ENCODE measurements around the gene ADAMTS8.

The ADAMTS8 gene

GRCh38 chr11:130462101-130462885 lies 33.9 kb upstream of the ADAMTS8 start:
- no peak for DNase-seq

GRCh38 chr11:130459521-130459920 lies 31.1 kb upstream of the ADAMTS8 start:
- no peak for DNase-seq

DNA sequence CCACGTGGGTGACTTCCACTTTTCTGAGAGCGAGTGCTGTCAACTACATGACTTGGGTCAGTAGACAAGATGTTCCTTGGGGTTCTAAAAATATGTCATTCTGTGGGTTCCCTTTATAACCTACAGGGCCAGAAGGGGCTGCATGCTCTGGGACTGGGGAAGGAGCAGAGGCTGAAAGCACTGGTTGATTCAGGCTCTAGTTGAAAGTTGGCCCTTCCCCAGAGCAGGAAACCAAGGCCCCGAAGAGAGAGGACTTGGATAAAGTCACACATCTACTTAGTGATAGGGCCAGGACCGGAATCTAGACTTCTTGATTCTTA lies 30.0 kb upstream of the ADAMTS8 start:
- no peak for DNase-seq

DNA sequence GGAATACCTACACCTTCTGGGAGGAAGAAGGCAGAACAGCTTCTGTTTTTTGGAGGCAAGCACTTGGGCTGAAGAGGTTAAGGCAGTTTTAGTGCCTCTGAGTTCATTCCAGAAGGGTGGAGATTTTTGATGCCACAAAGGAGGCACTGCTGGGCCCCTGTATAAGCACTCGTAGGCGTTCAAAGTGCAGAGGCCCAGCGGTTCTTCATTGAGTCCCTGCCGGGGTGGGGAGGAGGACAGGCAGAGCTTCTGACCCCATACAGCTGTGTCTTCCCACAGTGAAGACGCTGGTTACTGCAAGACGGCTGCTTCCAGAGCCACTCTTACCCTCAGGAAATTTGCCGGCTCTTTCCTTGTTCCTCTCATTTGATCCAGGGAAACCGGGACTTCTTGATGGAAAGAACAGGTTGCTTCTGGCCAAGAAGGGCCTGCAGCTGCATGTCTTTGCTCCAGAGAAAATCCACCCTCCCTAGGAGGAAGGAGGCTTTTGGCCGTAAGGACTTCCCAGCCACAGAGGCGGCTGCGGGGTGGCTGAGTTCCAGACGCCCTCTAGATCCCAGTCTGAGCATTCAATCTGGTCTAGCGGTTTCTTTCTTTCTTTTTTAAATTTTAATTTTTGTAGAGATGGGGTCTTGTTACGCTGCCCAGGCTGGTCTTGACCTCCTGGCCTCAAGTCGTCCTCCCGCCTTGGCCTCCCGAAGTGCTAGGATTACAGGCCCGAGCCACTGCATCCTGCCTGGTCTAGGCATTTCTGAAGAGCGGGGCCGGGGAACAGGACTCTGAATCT lies 29.4 kb upstream of the ADAMTS8 start:
- no peak for DNase-seq

GRCh38 chr11:130456286-130456685 lies 27.9 kb upstream of the ADAMTS8 start:
- no peak for DNase-seq

DNA sequence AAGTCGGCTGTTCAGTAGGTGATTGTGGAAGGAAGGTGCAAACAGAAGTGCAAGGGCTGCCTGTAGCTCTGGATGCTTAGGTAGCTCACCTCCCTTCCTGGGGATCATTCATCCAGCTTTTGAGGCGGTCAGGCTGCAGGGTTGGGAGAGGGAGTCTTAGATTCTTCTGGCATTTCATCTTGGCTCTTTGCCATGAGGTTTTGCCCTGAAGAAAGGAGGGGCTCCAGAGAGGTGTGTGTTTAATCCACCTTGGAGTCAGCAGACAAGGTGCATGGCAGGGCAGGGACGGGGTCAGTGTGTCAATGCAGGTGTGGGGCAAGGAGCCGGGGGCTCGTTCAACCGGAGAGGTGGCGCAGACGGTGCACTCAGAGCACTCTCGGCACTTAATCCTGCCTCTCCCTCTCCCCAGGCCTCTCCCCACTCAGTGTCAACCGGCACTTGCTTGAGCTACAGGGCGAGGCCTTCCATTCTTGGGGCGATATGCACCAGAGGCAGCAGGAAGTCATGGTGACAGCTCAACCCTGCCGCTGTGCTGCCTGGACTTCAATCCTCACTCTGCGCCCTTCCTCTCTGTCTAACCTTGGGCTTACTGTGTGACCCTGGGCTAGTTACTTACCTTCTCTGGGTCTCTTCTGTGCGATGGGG lies 27.2 kb upstream of the ADAMTS8 start:
- no peak for DNase-seq

DNA sequence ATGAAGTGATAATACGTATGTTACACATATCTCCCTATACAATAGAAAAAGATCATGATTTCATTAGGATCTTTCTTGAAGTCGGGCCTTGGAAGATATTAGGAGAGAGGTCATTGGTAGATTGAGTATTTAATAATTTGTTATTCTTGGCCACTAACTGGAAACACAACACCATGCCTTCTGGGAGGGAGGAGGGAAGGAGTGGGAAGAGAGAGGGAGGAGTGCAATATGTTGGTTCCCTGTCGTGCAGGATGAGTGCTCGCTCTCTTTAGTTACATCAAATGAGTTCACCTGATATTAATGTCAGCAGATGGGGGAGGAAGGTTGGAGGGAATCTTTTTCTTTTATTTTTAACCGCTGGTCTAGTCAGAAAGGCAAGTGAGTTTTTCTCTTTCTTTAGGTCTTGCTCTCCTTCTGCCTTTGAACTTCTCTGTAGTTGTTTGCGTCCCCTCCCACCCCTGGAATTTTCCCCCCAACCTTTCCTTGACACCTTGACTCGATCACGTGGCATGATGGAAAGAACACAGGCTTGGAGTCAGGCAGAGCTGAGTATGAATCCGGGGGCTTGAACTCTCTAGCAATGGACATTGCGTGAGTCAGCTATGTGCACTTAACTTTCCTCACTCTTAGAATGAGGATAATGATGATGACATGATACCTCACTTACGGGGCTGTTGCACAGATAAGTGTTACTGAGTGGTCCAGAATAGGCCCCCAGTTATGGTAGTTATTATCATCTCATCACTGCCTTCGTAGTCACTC lies 26.3 kb upstream of the ADAMTS8 start:
- DNase-seq, result no peak

- no peak for DNase-seq
These were observed 24.5 kb upstream of the ADAMTS8 start for GRCh38 chr11:130452940-130453339.

DNA sequence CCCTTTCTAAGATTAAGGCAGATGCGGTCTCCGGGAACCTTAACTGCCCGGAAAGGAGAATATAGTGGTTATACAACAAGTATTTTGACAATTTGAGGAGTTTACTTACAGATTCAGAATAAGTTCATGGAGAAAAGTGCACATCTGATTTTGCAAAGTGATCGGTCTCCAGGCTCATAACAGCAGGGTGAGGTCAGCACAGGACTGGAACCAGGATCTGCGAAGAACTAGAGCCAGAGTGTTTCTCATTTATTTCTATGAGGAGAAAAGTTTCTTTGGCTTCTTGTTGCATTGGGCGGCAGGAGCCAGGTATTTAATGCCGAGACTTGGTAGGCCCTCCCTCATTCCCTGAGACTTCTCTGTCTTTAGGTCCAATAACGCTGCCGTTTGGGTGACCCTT lies 23.8 kb upstream of the ADAMTS8 start:
- DNase-seq, result no peak

DNA sequence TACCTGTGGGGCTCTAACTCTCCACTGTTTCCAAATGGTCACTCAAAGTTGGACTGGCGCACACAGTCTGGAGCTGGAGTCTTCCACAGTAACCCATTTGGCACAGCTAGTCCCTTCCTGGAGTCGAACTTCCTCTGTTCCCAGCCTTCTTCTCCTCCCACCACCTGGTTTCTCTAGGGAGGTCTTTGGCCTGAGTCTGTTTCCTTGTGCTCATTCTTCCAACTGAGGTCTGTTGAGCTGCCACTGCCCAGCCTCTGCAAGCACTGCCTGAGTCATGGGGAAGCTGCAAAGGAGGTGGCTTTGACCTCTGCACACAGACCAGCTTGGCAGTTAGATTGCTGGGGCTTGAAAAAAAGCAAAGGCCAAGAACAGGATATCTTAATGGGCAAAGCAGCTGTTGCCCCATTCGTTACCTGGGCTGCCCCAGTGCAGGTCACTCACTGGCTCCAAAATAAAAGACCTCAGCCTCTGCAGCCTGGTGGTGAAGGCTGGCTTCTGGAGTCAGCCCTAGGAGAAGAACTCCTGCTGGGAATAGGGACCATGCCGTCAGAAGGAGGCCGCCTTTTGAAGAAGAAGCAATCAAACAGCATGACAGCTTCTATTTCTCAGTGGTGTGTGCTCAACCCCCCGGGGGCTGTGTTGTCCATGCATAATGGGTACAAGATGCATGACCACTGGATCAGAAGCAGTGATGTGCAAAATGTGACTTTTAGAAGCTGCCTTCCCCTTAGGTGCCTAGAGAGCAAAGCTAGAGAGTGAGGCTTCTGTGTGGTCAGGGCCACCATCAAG lies 23.0 kb upstream of the ADAMTS8 start:
- no peak for DNase-seq

DNA sequence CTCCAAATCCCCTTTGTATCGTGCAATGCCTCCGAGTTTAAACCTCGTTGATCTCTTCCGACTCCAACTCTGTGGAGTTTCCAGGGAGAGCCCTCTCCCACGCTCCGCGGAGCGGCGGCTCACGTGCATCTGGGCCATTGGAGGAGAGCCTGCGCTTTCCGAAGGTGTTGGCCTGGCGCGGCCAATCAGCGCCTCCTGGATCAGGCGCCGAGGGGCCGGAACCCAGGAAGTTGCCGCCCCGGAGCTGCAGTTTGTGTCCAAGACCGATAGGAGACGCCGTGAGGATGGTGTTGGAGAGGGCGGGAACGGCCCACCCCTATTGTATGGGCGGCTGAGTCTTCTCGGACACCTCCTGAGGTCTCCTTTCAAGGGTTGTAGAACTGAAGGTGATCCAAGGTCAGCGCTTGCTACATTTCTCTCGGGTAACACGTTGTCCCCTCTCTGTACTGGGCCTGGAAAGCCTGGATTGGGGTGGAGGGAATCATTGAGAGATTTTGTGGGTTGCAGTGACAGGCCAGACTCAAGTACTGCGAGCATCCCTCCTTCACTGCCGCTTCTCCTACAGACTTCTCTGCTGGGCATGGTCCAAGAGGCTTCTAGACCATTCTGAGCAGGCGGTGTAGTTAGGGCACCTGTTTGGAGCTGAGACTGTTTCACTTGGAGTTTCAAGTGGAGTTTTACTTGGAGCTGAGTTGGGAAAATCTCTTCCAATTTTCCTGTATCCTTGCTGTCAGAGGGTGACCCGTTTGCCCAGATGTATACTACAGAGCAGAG lies 21.8 kb upstream of the ADAMTS8 start:
- no peak for DNase-seq

DNA sequence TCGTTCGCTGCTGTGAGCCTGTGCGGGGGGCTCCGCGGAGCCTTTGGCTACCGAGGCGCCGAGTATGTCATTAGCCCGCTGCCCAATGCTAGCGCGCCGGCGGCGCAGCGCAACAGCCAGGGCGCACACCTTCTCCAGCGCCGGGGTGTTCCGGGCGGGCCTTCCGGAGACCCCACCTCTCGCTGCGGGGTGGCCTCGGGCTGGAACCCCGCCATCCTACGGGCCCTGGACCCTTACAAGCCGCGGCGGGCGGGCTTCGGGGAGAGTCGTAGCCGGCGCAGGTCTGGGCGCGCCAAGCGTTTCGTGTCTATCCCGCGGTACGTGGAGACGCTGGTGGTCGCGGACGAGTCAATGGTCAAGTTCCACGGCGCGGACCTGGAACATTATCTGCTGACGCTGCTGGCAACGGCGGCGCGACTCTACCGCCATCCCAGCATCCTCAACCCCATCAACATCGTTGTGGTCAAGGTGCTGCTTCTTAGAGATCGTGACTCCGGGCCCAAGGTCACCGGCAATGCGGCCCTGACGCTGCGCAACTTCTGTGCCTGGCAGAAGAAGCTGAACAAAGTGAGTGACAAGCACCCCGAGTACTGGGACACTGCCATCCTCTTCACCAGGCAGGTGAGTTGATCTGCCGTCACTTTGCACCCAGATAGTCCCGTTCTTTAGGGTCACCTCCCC lies 21.0 kb upstream of the ADAMTS8 start:
- DNase-seq, result no peak

- DNase-seq, result no peak
These were observed 20.3 kb upstream of the ADAMTS8 start, which contains the start of gene ADAMTS15 for GRCh38 chr11:130448416-130449309. ADAMTS15 (plus strand) TSS chr11:130448645; CDS start chr11:130448974, 329 bp downstream.

GRCh38 chr11:130448039-130448415 lies 19.6 kb upstream of the ADAMTS8 start:
- no peak for DNase-seq

DNA sequence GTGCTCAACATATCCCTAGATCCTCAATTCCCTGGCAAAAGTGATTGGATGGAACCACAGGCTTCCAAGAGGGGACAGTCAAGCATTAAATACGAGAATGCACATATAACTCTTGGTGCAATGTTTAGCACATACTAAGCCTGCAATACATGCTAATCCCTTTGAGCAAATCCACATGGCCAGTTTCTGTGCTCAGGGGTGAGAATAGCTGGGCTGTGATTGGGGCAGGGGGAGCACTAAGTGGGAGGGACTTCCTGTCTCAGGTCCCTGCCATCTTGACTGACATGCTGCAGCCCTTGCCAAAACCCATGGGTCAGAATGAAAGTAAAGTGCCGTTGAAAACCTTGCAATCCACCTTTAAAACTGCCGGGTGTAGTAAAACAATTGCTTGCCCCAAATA lies 17.4 kb upstream of the ADAMTS8 start:
- no peak for DNase-seq

GRCh38 chr11:130442737-130443136 lies 14.3 kb upstream of the ADAMTS8 start:
- no peak for DNase-seq

- no peak for DNase-seq
These were observed 13.3 kb upstream of the ADAMTS8 start for GRCh38 chr11:130441719-130442118.

DNA sequence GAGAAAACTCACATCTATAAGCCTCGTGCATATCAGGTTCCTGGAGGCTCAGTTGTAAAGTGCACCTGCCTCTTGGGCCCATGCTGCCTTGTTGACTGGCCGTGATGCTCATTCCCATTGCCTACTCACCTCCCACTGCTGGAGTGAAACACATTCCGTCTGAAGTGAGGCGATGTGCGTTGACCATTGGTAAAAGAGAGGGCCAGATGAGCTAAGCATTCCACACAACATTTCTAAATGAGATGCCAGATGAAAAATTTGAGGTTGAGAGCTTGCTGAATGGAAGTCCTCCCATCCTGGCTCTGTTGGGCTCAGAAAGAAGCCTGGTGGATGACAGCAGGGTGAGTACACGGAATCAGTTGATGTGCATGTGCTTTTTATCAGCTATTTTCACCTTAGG lies 11.5 kb upstream of the ADAMTS8 start:
- no peak for DNase-seq

DNA sequence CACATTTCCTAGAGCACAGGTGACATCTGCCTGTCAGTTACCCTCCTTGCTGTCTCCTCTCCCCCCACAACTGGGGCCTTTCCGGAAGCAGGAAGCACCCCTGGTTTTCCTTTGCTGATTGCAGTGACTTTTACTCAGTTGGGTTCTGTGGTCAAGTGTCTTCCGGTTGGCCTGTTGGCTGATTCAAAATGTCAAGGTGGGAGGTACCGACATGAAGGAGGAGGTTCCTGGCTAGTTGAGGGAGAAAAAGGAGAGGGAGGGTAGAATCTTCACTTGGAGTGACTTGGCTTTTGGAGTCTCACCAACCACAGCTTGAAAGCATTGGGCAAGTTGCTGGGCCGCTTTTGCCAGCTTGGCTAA lies 10.7 kb upstream of the ADAMTS8 start:
- no peak for DNase-seq
